ENCODE measurements around the gene LRCH3.

DNA sequence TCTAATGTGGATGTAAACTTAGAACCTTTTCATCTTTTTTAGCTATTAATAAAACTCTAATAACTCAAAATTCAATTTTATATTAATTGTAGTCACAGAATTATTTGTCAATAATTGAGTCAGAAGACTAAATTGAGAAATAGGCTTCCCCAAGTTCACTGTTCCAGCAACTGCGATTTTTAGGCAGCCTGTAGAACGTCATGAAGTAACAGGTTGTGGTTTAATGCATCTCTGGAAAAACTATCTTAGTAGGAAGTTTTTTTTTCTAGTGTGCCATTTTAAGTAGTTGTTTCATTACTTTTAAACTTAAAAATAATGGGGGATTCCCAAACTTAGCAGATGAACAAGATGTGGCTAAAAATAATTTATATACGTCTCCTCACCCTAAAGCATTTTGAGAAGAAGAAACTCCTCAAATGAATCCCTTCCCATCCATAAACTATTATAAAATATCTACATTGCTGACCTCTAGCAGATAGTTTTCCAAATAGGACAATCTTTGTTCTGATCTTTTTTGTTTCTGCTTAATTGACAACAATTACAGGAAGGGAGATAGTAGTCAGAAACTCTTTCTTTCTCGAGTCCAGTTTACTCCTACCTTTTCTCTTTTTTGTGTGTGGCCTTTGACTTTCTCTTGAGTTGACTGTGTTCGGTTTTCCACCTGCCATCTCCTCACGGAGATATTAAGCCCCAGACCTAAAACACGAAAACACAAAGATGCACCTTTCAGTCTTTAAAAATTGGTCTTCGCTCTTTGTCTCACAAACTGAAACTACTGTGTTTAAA, 43.1 kb downstream of the LRCH3 start:
- TF ChIP-seq CTCF (IDR thresholded peaks at IDR 0.05; ENCODE audit: borderline replicate concordance, extremely low read depth, low read length, poor library complexity, severe bottlenecking): no peak
- no peak for TF ChIP-seq EZH2 (IDR thresholded peaks at IDR 0.05; ENCODE audit: borderline replicate concordance, low read depth, low read length, severe bottlenecking)
